ENCODE results near the gene MORF4L2.

Gene MORF4L2

GRCh38 chrX:103687696-103688201 lies 1.2 kb upstream of the MORF4L2 start:
- TF ChIP-seq ZFP3 (CRISPR knock-in tag; IDR thresholded peaks at IDR 0.05) (no peak), ZFP30 (CRISPR knock-in tag; IDR thresholded peaks at IDR 0.05) (no peak), CSDC2 (CRISPR knock-in tag; IDR thresholded peaks at IDR 0.05) (no peak), SNAI2 (CRISPR knock-in tag; IDR thresholded peaks at IDR 0.05) (no peak)
- TF ChIP-seq, protein P1, sequence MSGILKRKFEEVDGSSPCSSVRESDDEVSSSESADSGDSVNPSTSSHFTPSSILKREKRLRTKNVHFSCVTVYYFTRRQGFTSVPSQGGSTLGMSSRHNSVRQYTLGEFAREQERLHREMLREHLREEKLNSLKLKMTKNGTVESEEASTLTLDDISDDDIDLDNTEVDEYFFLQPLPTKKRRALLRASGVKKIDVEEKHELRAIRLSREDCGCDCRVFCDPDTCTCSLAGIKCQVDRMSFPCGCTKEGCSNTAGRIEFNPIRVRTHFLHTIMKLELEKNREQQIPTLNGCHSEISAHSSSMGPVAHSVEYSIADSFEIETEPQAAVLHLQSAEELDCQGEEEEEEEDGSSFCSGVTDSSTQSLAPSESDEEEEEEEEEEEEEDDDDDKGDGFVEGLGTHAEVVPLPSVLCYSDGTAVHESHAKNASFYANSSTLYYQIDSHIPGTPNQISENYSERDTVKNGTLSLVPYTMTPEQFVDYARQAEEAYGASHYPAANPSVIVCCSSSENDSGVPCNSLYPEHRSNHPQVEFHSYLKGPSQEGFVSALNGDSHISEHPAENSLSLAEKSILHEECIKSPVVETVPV (CRISPR knock-in tag; IDR thresholded peaks at IDR 0.05), result no peak
- peak; percentile 51 for ATAC-seq

DNA sequence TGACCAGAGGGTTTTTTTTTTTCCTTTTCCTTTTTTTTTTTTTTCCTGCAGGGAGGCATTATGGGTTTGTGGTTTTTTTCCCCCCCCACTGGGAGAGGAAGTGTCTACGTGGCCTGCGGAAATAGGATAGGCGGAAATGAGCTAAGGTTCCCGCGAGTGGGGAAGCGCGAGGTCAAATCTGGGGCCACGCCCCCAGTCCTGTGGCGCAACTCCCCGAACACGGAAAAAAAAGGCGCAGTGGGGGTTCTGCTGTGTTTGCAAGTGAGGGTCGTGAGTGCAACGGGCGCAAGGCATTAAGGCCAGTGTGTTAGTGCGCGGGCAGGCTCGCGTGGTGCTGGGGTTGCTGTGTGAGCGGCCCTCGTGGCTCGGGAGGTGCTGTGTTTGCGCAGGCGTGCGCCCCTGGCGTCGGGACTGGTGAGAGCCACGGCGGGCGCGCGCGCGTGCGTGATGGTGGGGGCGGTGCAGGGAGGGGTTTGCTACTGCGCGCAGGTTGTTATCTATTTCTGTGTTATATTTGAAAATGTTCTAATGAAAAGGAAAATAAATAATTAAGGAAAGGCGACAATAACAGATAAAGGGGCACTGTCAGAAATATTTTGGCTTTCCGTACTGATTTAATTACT lies 685 bp upstream of the MORF4L2 start:
- TF ChIP-seq POU6F1 (CRISPR knock-in tag; IDR thresholded peaks at IDR 0.05; ENCODE audit: borderline replicate concordance, low read depth) (no peak), ESRRG (CRISPR knock-in tag; IDR thresholded peaks at IDR 0.05) (no peak), ZFP3 (CRISPR knock-in tag; IDR thresholded peaks at IDR 0.05) (no peak)
- TF ChIP-seq, protein P2, sequence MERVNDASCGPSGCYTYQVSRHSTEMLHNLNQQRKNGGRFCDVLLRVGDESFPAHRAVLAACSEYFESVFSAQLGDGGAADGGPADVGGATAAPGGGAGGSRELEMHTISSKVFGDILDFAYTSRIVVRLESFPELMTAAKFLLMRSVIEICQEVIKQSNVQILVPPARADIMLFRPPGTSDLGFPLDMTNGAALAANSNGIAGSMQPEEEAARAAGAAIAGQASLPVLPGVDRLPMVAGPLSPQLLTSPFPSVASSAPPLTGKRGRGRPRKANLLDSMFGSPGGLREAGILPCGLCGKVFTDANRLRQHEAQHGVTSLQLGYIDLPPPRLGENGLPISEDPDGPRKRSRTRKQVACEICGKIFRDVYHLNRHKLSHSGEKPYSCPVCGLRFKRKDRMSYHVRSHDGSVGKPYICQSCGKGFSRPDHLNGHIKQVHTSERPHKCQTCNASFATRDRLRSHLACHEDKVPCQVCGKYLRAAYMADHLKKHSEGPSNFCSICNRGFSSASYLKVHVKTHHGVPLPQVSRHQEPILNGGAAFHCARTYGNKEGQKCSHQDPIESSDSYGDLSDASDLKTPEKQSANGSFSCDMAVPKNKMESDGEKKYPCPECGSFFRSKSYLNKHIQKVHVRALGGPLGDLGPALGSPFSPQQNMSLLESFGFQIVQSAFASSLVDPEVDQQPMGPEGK (CRISPR knock-in tag; IDR thresholded peaks at IDR 0.05; ENCODE audit: borderline replicate concordance), result peak; percentile 29; the same call in 1 of the 2 replicates
- peak; percentile 79 for ATAC-seq

GRCh38 chrX:103685396-103685795 lies 1.1 kb downstream of the MORF4L2 start:
- no peak for ATAC-seq
- TF ChIP-seq SNAI2 (CRISPR knock-in tag; IDR thresholded peaks at IDR 0.05) (no peak), ZNF70 (CRISPR knock-in tag; IDR thresholded peaks at IDR 0.05) (no peak), OSR1 (CRISPR knock-in tag; IDR thresholded peaks at IDR 0.05) (no peak), GLIS3 (CRISPR knock-in tag; IDR thresholded peaks at IDR 0.05) (no peak), PPARA (CRISPR knock-in tag; IDR thresholded peaks at IDR 0.05; ENCODE audit: borderline replicate concordance) (no peak), CSDC2 (CRISPR knock-in tag; IDR thresholded peaks at IDR 0.05) (no peak), ARNTL (CRISPR knock-in tag; IDR thresholded peaks at IDR 0.05; ENCODE audit: borderline replicate concordance, low read depth) (no peak), ZC3H10 (CRISPR knock-in tag; IDR thresholded peaks at IDR 0.05) (no peak), ISL1 (CRISPR knock-in tag; IDR thresholded peaks at IDR 0.05) (no peak), TSHZ2 (CRISPR knock-in tag; IDR thresholded peaks at IDR 0.05) (no peak), ZFP30 (CRISPR knock-in tag; IDR thresholded peaks at IDR 0.05) (no peak), ZNF565 (CRISPR knock-in tag; conservative IDR thresholded peaks at IDR 0.05; ENCODE audit: low read depth) (no peak)
- TF ChIP-seq, protein P1 (CRISPR knock-in tag; IDR thresholded peaks at IDR 0.05), result no peak
- TF ChIP-seq, protein P2 (CRISPR knock-in tag; IDR thresholded peaks at IDR 0.05; ENCODE audit: borderline replicate concordance), result no peak

All from SK-N-SH treated with all-trans-retinoic acid at 6 μM for 48 hours (cell line).